Smooth muscle cell (in vitro differentiated cells): Measurements from ENCODE around the gene NES. TPM values are rescaled to one million over a fixed set of nuclear protein-coding genes. Genes with fewer than 3 reads are reported as not detected.
A peak's percentile ranks its signal among the peaks of the same experiment; 100 is the strongest.

Source experiments
- DNase-seq: peaks from one replicate; lab custom pipeline; 2025; ENCODE audit not compliant: unreplicated experiment; lab: John Stamatoyannopoulos, UW
- H2AFZ ChIP-seq: fragments of 200-600 bp; sonication (generic); 2 replicates; pipeline ENCODE4 v1.6.0; 2016; ENCODE audit warnings: antibody characterized with exemption, low read depth, mild to moderate bottlenecking
- H3F3A ChIP-seq: fragments of 200-600 bp; sonication (generic); 2 replicates; pipeline ENCODE4 v1.6.0; 2017; ENCODE audit warnings: antibody characterized with exemption, low read depth
- H3K27ac ChIP-seq: fragments of 200-600 bp; sonication (generic); 2 replicates; pipeline ENCODE4 v1.5.1; 2016; ENCODE audit warnings: low read depth, mild to moderate bottlenecking
- H3K27me3 ChIP-seq: fragments of 200-600 bp; sonication (generic); 2 replicates; pipeline ENCODE4 v1.6.1; 2016; ENCODE audit warnings: low read depth, mild to moderate bottlenecking
- H3K36me3 ChIP-seq: fragments of 200-600 bp; sonication (generic); 2 replicates; pipeline ENCODE4 v1.5.1; 2016; ENCODE audit warnings: low read depth
- H3K4me1 ChIP-seq: fragments of 200-600 bp; sonication (generic); 2 replicates; pipeline ENCODE4 v1.5.1; 2016; ENCODE audit warnings: low read depth
- H3K4me2 ChIP-seq: fragments of 200-600 bp; sonication (generic); 2 replicates; pipeline ENCODE4 v1.6.0; 2016; ENCODE audit warnings: mild to moderate bottlenecking
- H3K4me3 ChIP-seq: fragments of 200-600 bp; sonication (generic); 2 replicates; pipeline ENCODE4 v1.5.1; 2016; ENCODE audit warnings: mild to moderate bottlenecking
- H3K79me2 ChIP-seq: fragments of 200-600 bp; sonication (generic); 2 replicates; pipeline ENCODE4 v1.6.0; 2016; ENCODE audit warnings: low read depth, mild to moderate bottlenecking
- H3K9ac ChIP-seq: fragments of 200-600 bp; sonication (generic); 2 replicates; pipeline ENCODE4 v1.6.0; 2016; ENCODE audit warnings: low read depth
- H3K9me3 ChIP-seq: fragments of 200-600 bp; sonication (generic); replicated peaks from 2 replicates; pipeline ENCODE4 v1.5.1; 2016; ENCODE audit warnings: low read depth
- H4K20me1 ChIP-seq: fragments of 200-600 bp; sonication (generic); 2 replicates; pipeline ENCODE4 v1.6.0; 2016; ENCODE audit warnings: low read depth
- WGBS: methylation state at CpG from one replicate; pipeline ENCODE4 v1.1.7; 2016; ENCODE audit warnings: low lambda C conversion rate; 5-methylcytosine and 5-hydroxymethylcytosine counted together
- polyA plus RNA-seq: library from polyadenylated mRNA; unstranded; fragments of >200 nt; fragmentation: Nextera tagmentation; extraction: Ambion mirVana; gene quantifications from 2 replicates; pipeline ENCODE4 v1.2.1, GENCODE V29; 2016
- total RNA-seq: library from RNA; depleted of rRNA; stranded (reverse); fragments of >200 nt; gene quantifications from 2 replicates; pipeline ENCODE4 v1.2.3, GENCODE V29; 2014
- TF ChIP-seq, protein P1 (sequence below): fragments of 200-600 bp; sonication (generic); IDR thresholded peaks from 2 replicates; pipeline ENCODE4 v1.5.1; 2017; ENCODE audit warnings: borderline replicate concordance, mild to moderate bottlenecking, antibody characterized with exemption; ENCODE audit not compliant: insufficient read depth, poor library complexity, severe bottlenecking

Gene NES
- total and polyA plus RNA-seq, 2 experiments from 2014 or later = 11.3 to 28.5 TPM

DNA sequence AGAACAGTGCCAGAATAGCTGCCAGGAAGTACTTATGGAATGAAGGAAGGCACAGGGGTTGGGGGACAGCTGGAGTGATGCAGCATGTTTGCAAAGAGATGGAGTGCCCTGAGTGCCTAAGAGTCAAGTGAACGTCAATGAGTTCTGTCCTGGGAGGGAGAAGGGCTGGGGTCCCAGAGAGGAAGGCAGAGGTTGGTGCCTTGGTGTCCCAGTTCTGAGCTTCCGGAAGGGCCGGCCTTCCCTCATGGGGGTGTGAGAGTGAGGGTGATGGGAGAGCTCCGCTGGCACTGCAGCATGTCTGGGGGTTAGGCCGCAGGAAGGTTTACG is 17.6 kb downstream of the NES start:
- Histone ChIP-seq H3K9me3 (no peaks in the 10 kb centered on the region), H4K20me1 (no peaks in the 10 kb centered on the region), H3F3A (peaks cover 32% of the 10 kb centered on the region), H3K9ac (no peak overlapping the region), H3K27ac (no peak overlapping the region), H2AFZ (peak overlapping the region; percentile 6), H3K4me1 (peaks cover 50% of the 10 kb centered on the region), H3K27me3 (peaks cover 20% of the 10 kb centered on the region), H3K4me2 (peak overlapping the region; percentile 53), H3K36me3 (no peaks in the 10 kb centered on the region), H3K79me2 (no peaks in the 10 kb centered on the region), H3K4me3 (no peak overlapping the region)
- 37% methylated on average over 6 of the region's 6 CpGs for WGBS
- TF ChIP-seq, protein P1, sequence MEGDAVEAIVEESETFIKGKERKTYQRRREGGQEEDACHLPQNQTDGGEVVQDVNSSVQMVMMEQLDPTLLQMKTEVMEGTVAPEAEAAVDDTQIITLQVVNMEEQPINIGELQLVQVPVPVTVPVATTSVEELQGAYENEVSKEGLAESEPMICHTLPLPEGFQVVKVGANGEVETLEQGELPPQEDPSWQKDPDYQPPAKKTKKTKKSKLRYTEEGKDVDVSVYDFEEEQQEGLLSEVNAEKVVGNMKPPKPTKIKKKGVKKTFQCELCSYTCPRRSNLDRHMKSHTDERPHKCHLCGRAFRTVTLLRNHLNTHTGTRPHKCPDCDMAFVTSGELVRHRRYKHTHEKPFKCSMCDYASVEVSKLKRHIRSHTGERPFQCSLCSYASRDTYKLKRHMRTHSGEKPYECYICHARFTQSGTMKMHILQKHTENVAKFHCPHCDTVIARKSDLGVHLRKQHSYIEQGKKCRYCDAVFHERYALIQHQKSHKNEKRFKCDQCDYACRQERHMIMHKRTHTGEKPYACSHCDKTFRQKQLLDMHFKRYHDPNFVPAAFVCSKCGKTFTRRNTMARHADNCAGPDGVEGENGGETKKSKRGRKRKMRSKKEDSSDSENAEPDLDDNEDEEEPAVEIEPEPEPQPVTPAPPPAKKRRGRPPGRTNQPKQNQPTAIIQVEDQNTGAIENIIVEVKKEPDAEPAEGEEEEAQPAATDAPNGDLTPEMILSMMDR = no peak
- DNase-seq = no peak

GRCh38 chr1:156658945-156659574 is 18.1 kb downstream of the NES start:
- Histone ChIP-seq H3F3A (peaks cover 27% of the 10 kb centered on the region), H3K9me3 (no peaks in the 10 kb centered on the region), H3K27me3 (peaks cover 22% of the 10 kb centered on the region), H3K4me1 (peaks cover 44% of the 10 kb centered on the region), H3K36me3 (no peaks in the 10 kb centered on the region), H3K79me2 (no peaks in the 10 kb centered on the region), H2AFZ (no peak overlapping the region), H3K27ac (no peak overlapping the region), H4K20me1 (no peaks in the 10 kb centered on the region), H3K4me3 (no peak overlapping the region), H3K9ac (no peak overlapping the region), H3K4me2 (peak overlapping the region; percentile 53)
- no peak for DNase-seq
- TF ChIP-seq, protein P1 = no peak
- 88% methylated on average over 10 of the region's 10 CpGs for WGBS

DNA sequence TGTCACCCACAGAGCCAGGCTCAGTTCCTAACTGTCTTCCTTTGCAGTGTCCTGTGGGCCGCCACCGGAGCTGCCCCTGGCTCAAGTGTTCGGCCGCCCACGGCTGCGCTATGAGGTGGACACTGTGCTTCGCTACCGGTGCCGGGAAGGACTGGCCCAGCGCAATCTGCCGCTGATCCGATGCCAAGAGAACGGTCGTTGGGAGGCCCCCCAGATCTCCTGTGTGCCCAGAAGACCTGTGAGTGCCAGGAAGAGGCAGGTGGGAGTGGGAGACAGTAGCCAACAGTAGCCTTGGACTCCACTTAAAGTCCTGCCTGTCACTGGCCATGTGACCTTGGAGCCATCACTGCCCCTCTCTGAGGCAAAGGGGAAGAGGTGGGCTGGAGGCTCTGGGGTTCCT is 18.7 kb downstream of the NES start:
- peaks cover 38% of the 10 kb centered on the region for H3K4me1 ChIP-seq
- H3K4me3 ChIP-seq = no peak overlapping the region
- no peaks in the 10 kb centered on the region for H3K79me2 ChIP-seq
- no peak overlapping the region for H2AFZ ChIP-seq
- no peak overlapping the region for H3K27ac ChIP-seq
- no peak for DNase-seq
- H3K36me3 ChIP-seq = no peaks in the 10 kb centered on the region
- TF ChIP-seq, protein P1 = no peak
- H3K9ac ChIP-seq = no peak overlapping the region
- peaks cover 27% of the 10 kb centered on the region for H3F3A ChIP-seq
- WGBS = 93% methylated on average over 14 of the region's 14 CpGs
- no peaks in the 10 kb centered on the region for H3K9me3 ChIP-seq
- H4K20me1 ChIP-seq = no peaks in the 10 kb centered on the region
- H3K4me2 ChIP-seq = no peak overlapping the region
- peaks cover 26% of the 10 kb centered on the region for H3K27me3 ChIP-seq

- TF ChIP-seq, protein P1 = no peak
- Histone ChIP-seq H3K4me3 (no peak overlapping the region), H3F3A (peaks cover 23% of the 10 kb centered on the region), H3K27ac (no peak overlapping the region), H3K9ac (no peak overlapping the region), H3K4me1 (peaks cover 32% of the 10 kb centered on the region), H3K36me3 (no peaks in the 10 kb centered on the region), H3K4me2 (peak overlapping the region; percentile 81), H3K79me2 (no peaks in the 10 kb centered on the region), H4K20me1 (no peaks in the 10 kb centered on the region), H3K9me3 (no peaks in the 10 kb centered on the region), H3K27me3 (peaks cover 31% of the 10 kb centered on the region), H2AFZ (no peak overlapping the region)
- 26% methylated on average over 9 of the region's 15 CpGs for WGBS
- no peak for DNase-seq
These were observed 19.4 kb downstream of the NES start for GRCh38 chr1:156657741-156658319.
